NCI-H510A treated with DMSO at 0.1 percent for 48 hours (cell line): ENCODE data around the gene RREB1.
"Not testable (repeated sequence)": the region's sequence is repeated elsewhere in the genome, so short reads cannot be mapped to it uniquely, and the experiment has no call there.

ENCODE experiments used
- DNase-seq: peaks from one replicate; lab custom pipeline; 2025; lab: John Stamatoyannopoulos, UW

Gene RREB1

DNA sequence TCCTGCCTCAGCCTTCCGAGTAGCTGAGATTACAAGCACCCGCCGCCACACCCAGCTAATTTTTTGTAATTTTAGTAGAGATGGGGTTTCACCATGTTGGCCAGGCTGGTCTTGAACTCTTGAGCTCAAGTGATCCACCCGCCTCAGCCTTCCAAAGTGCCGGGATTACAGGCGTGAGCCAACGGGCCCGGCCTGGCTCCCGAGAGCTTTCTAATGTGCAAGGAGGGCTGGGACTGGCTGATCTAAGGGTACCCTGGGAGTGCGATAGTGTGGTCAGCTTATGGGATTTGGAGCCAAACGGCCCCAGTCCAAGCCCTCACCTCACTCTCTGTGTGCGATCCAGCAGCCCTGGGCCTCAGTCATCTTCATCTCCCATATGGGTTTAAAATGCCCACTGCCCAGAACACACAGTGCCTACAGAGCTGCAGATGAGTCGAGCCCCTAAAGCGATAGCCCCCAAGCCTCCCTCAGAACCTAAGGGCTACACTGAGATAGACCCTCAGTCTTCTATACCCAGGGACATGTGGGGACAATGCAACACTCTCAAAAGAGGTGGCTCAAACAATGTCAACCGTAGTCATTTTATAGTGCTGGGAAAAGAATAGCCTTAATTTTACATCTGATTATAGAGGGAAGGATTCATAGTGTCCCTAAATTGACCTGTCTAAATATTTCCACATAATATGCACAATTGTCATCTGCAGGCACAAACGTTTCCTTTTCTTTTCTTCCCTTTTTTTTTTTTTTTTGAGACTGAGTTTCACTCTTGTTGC lies 155.2 kb downstream of the RREB1 start:
- no peak for DNase-seq

DNA sequence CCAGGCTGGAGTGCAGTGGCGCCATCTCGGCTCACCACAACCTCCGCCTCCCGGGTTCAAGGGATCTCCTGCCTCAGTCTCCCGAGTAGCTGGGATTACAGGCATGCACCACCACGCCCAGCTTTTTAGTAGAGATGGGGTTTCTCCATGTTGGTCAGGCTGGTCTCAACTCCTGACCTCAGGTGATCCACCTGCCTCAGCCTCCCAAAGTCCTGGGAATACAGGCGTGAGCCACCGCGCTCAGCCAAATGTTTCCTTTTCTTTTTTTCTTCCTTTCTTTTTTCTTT lies 155.7 kb downstream of the RREB1 start:
- DNase-seq = not testable (repeated sequence)

DNA sequence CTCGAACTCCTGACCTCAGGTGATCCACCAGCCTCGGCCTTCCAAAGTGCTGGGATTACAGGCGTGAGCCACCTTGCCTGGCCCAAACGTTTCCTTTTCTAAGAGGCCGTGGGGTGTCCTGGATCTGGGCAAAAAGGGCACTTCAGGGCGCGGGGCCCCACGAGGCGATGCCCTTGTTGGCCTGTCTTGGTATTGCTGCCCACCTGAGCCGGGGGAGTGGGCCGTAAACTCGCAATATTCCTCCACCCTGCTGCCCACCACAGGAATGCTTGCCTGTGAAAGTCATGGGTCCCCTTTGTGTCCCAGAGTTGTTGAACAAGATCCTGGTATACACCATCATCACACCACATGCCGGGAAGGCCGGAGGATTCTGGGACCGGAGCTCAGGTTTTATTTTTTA lies 156.3 kb downstream of the RREB1 start:
- DNase-seq = no peak

DNA sequence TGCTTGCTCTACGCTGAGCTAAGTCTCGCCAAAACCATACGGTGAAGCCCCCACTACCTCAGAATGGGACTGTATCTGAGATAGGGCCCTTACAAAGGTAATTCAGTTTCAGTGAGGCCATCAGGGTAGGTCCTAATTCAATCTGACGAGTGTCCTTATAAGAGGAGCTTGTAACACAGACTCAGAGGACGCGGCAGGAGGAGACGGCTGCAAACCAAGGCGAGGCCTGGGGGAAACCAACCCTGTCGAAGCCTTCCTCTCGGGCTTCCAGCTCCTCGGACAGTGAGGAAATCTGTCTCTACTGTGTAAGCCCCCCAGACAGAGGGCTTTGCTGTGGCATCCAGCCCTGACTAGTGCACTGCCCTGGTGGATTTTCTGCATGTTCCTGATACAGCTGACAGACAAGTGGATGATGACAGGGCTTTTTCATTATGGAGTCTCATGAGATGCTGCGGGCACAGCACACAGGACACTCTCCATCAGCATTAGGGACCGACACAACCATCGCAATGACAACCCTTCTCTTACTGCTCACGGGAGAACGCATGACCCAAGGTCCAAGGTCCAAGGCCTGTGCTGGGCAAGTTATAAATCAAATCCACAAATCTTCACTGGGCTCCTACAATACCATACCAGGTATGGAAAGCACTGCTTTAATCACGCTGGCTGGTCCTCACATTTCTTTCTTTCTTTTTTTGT lies 157.1 kb downstream of the RREB1 start:
- no peak for DNase-seq

DNA sequence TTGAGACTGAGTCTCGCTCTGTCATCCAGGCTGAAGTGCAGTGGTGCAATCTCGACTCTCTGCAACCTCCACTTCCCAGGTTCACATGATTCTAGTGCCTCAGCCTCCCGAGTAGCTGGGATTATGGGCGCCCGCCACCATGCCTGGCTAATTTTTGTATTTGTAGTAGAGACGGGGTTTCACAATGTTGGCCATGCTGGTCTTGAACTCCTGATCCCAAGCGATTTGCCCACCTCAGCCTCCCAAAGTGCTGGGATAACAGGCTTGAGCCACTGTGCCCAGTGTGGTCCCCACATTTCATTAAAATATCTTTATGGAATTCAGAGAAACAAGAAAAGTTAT lies 157.6 kb downstream of the RREB1 start:
- not testable (repeated sequence) for DNase-seq

DNA sequence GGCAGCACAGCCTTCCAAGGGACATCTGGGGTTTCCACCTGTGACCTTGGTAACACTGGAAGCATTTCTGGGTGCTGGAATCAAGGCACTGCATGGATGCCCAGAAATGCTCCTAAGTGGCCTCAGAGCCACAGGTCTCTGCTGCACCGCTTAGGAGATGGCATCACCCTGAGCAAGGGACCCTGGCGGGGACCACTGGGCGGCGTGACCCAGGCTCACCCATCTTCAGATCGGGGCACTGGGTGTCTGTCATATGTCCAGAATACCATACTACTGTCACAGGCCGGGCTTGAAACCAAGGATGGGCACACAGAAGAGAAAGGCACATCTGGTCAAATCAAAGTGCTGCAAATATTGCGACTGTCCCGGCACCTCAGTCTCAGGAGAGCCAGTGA lies 159.3 kb downstream of the RREB1 start:
- no peak for DNase-seq

DNA sequence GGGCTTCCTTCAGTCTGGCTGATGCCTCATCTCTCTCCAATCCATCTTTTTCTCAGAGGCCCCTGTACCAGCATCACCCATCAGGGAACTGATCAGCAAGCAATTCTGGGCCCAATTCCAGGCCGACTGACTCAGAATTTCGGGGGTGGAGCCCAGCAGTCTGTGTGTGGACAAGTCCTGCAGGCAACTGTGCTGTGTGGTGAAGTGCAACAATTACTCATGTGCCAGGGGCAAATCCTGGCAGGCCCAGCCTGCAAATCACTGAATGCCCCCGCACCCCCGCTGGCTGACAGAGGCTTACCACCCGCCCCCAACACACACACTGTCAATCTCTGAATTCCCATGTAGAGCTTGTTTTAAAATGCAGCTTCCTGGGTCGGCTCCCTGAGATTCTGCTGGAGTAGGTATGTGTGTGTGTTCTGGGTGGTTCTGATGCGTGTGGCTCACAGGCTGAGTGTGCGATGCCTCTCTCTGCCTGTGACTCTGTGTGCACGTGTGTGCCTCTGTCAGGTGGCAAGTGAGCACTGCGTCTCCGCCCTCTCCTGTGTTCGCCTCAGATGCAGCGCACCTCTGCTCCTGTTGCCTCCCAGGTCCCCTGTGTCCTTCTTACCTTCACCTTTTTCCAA lies 159.8 kb downstream of the RREB1 start:
- DNase-seq = no peak

DNA sequence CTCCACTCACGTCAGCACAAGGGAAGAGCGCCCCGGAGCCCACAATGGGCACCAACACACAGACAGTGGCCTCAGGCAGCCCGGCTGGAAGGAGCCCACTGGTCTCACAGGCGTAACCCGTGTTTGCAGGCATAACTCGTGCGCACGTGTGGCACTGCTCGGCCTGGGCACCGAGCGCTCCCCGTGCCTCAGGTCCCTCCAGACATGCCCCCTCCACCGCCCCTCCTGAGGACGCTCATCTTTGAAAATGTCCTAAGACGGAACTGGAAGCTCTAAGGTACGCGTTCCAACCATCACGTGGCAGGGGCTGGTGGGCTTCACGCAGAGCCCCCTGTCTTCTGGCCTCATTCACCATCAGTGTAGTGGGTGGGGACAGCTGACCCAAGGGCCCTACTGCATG lies 160.6 kb downstream of the RREB1 start:
- no peak for DNase-seq

DNA sequence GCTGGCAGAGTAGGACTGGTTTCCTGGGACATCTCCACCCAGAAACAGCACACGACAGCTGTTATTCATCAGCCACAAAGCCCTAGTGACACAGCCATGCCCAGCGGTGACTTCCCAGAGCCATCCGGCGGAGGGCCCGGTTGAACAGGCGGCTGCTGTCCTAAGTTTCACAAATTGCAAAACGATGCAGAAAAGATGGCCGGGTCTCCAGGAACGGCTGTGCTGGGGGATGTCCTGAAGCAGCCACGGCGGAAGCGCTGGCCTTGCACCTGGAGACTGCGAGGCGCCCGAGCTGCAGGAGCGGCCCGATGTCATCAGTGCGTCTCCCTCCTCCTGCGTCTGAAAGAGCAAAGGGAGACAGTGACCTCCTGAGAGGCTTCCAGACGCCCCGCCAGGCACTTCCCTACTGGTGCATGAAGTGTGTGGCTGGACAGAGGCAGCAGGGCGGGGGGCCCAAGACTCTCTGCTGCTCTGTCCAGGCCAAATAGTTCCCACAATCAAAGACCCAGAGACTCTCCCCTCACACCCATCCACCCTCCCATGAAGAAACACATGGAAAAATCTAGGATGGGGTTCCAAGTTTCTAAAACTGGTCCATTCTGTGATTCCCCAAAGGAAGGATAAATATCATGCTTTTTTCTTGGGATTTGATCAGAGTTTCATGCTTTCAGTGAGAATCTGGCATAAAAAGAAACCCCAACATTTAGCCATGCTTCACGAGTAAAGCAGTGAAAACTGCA lies 161.2 kb downstream of the RREB1 start:
- no peak for DNase-seq

DNA sequence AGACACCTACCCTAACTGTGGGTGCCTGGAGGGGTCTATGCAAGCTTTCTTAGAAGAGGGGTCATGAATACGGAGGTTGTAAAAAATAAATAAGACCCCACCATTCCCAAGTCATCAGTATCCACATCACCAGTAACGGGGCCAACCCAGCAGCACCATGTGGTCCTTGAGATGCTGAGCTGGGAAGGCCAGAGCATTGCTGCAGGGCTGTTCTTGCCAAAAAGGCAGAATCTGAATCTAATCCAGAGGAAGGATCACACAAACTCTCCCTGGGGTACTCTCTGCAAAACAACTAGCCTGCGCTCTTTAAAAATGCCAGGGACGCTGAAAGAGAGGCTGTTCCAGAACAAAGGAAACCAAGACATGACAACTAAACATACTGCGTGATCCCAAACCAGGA lies 162.1 kb downstream of the RREB1 start:
- DNase-seq = no peak

DNA sequence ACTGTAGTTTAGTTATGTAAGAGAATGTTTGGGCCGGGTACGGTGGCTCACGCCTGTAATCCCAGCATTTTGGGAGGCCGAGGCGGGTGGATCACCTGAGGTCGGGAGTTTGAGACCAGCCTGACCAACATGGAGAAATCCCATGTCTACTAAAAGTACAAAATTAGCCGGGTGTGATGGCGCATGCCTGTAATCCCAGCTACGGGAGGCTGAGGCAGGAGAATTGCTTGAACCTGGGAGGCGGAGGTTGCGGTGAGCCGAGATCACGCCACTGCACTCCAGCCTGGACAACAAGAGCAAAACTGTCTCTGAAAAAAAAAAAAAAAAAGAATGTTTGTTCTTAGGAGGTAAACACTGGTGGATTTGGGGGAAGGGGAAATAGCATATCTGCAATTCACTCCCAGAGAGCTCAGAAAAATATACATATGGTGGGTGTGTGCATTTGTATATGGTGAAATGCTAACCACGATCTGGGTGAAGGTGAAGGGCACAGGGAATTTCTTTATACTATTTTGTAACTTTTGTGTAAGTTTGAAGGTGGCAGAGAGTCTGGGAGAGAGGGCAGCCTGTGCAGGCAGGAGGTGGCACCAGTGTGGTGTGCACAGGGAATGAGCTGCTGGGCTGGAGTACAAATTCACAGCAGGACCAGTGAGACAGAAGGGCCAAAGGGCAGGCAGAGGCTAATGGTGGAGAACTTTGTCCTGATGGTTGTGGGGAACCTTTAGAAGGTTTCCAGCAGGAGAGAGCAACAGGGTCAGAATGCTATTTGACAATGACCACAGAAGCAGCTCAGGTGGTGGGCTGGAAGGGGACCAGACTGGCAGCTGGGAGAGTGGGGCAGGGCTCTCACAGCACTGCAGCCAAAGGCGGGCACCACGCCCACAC lies 162.8 kb downstream of the RREB1 start:
- DNase-seq = no peak

DNA sequence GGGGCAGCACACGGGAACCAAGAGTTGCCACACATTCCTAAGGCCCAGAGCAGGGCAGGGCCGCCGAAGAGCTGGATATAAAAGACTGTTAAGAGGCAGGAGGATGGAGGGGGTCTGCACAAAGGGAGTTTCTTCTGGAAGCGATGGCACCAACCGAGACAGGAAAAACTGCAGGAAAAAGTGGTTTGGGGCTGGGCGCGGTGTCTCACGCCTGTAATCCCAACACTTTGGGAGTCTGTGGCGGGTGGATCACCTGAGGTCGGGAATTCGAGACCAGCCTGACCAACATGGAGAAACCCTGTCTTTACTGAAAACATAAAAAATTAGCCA lies 163.4 kb downstream of the RREB1 start:
- DNase-seq = no peak

DNA sequence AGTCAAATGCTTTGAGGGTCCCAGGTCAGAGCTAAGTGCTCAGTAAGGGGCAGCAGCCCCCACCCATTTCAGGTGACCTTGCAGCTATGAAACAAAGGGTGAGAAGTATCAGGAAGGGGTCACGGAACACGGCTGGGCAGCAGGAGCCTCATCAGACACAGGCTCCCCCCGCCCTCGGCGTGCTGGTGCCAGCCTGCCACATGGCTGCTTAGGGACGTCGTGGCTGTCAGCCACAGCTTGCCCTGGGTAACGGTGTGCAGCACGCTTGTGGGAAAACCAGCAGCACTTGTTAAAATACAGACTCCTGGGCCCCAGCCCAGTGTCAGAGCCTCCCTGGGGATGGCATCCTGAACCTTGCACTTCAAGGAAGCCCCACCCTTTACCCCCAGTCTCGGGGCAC lies 165.9 kb downstream of the RREB1 start:
- DNase-seq = no peak

DNA sequence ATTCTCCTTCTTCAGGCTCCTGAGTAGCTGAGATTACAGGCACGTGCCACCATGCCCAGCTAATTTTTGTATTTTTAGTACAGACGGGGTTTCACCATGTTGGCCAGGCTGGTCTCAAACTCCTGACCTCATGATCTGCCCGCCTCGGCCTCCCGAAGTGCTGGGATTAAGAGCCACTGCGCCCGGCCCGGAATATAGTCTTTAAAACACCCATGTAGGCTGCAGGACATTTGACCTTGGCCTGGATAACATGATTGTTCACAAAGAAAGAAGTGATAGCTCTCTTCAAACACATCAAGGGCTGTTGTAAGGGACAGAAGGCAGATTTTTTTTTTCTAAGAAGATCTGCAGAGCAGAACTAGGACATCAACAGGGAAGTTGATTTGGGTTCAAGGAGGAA lies 166.8 kb downstream of the RREB1 start:
- not testable (repeated sequence) for DNase-seq

DNA sequence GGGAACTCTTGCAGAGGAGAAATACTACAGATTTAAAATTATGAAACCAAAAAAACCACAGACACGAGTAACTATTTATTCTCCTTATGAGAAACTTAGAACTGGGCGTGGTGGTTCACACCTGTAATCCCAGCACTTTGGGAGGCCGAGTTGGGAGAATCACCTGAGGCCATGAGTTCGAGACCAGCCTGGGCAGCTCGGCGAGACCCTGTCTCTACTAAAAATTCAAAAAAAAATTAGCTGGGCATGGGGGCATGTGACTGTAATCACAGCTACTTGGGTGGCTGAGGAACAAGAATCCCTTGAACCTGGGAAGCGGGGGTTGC lies 168.4 kb downstream of the RREB1 start:
- DNase-seq = no peak

DNA sequence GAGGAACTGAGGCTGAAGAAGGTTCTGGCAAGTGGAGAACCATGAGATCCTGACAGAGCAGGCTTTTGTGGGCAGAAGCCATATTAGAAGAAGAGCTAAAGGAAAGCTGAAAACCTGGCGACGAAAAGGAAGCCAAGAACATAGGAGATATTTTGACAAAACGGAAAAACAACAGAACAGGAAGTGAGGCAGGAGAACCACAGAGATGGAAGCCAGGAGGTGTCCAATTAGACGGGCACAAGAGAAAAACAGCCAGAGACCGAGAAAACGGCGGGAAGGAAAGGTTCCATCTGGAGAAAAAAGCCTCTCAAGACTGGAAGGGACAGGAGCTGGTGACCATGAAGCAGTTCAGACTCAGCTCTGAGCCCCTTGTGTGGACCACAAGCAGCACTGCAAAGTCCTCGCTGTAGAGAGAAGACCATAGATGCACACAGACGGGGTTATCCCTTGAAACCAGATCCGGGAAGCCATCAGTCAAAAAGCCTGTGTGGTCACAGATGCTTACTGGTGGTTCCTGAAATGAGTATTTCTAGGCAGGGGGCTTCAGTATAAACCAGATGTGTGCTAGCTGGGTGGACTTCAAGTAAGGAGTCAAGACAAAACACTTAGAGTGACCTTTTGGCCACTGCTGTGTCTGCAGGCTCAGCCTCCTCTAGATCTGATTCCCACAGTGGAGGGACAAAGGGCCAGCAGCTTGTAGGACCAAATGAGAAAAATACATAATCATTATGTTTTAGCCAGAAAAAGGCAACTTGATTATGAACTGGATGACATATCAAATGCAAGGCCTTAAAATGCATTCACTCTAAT lies 174.5 kb downstream of the RREB1 start:
- no peak for DNase-seq

DNA sequence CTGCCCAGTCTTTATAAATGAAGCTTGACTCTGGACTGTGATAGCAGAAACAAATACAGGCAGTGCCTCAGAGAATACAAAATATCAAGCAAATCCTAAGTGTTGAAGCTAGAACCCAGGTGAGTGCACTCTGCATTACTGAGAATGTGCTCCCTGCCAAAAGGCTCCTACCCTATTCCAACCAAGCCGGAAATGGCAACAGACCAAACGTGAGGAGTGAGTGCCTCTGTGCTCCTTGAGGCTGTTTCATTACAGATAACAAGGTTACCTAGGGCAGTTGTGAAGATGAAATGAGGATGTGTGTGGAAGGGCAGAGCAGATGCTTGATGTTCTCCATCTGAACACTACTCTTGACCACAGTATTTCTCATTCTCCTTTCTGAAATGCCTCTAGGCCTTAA lies 175.9 kb downstream of the RREB1 start:
- no peak for DNase-seq

DNA sequence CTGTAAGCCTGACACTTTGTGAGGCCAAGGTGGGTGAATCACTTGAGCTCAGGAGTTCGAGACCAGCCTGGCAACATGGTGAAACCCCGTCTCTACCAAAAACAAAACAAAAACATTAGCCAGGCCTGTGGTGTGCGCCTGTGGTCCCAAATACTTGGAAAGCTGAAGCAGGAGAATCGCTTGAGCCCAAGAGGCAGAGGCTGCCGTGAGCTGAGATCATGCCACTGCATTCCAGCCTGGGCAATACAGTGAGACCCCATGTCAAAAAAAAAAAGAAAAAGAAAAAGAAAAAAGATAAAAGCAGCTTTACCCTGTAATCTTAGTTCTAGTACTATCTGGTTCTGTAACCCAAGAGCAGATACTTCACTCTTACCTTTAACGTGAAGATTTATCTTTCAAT lies 177.7 kb downstream of the RREB1 start:
- DNase-seq = no peak

DNA sequence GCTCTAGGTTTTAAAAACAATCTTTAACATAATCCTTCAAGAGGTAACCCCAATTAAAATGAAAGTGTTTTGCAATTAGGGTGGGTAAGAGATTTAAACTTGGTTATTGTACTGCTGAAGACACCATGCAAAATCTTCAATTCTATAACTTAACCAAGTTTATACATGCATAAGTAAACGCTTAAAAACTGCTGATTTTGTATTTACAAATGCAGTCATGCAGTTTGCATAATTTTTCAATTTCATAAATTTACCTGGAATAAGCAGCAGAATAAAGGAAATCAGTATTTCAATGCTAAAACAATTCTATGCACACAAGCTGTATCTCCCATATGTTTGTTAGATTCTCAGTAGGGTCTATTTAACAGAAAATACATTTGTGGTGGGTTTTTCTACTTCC lies 182.3 kb downstream of the RREB1 start:
- no peak for DNase-seq

DNA sequence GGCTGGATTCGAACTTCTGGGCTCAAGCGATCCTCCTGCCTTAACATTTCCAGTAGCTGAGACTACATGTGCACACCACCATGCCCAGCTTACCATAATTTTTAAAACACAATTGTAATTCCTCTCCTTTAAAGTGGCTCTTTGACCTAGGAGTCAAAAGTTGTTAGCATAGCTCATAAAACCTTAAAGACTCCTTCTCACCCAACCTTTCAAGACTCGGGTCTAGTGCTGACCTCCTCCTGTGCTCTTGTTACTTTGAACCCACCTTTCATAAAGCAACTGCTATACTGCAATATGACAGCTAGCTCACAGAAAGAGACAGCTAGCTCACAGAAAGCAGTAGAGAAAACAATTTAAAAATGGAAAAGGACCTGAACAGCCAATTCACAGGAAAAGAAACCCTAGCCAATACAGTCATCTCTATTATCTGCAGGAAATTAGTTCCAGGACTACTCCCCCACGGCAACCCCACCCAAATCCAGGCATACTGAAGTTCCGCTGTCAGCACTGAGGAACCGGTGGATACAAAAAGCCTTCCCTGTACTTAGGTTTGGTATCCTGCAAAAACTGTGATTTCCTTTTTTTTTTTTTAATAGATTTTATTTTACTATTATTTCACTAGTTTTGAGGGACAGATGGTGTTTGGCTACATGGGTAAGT lies 185.0 kb downstream of the RREB1 start:
- DNase-seq = no peak

DNA sequence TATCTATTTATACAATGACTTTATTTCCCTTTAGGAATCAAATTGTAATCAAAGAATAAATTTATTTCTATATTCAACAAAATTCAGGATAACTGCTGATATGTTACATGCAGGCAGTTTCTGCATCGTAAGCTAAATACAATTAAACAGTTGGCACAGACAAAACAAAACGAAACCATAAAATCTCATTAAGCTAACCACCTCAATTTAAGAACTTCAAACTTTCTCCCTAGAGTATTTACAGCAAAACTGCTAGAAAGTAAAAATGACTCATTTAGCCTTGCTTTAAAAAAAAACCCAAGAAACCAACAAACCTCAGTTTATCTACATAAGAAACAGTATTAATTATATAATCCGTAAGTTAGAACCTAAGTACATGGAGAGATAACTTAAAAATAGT lies 188.2 kb downstream of the RREB1 start:
- no peak for DNase-seq
